OCI-LY1 (cell line): ENCODE data around the gene ACTN4.

Experiments used
- H2AFZ ChIP-seq: fragments of 200-600 bp; sonication (generic), shearing (Covaris generic); 2 replicates; pipeline ENCODE4 v1.6.0; 2014; ENCODE audit warnings: antibody characterized with exemption, mild to moderate bottlenecking, low read length
- H3F3A ChIP-seq: fragments of 200-600 bp; sonication (generic), shearing (Covaris generic); 2 replicates; pipeline ENCODE4 v1.6.0; 2014; ENCODE audit warnings: mild to moderate bottlenecking, antibody characterized with exemption, low read length, moderate library complexity; ENCODE audit not compliant: insufficient read depth
- H3K27ac ChIP-seq: fragments of 200-600 bp; sonication (generic); 2 replicates; pipeline ENCODE4 v1.5.1; 2014; ENCODE audit warnings: low read length, mixed run types, mild to moderate bottlenecking, low read depth; ENCODE audit not compliant: poor library complexity, severe bottlenecking
- H3K27me3 ChIP-seq: fragments of 200-600 bp; sonication (generic); 2 replicates; pipeline ENCODE4 v1.6.0; 2014; ENCODE audit warnings: antibody characterized with exemption, mild to moderate bottlenecking, low read length, moderate library complexity; ENCODE audit not compliant: insufficient read depth
- H3K36me3 ChIP-seq: fragments of 200-600 bp; sonication (generic); 2 replicates; pipeline ENCODE4 v1.6.1; 2014; ENCODE audit warnings: mild to moderate bottlenecking, antibody characterized with exemption, low read length, moderate library complexity, mixed read lengths; ENCODE audit not compliant: insufficient read depth
- H3K4me1 ChIP-seq: fragments of 200-600 bp; sonication (generic); 2 replicates; pipeline ENCODE4 v1.5.1; 2014; ENCODE audit warnings: mild to moderate bottlenecking, low read length, moderate library complexity; ENCODE audit not compliant: insufficient read depth, severe bottlenecking
- H3K4me2 ChIP-seq: fragments of 200-600 bp; sonication (generic), shearing (Covaris generic); 2 replicates; pipeline ENCODE4 v1.6.1; 2014; ENCODE audit warnings: low read length
- H3K4me3 ChIP-seq: fragments of 200-600 bp; sonication (generic); 2 replicates; pipeline ENCODE4 v1.5.1; 2014; ENCODE audit warnings: low read length, low read depth, mild to moderate bottlenecking, mixed read lengths; ENCODE audit not compliant: poor library complexity, severe bottlenecking
- H3K79me2 ChIP-seq: fragments of 200-600 bp; shearing (Covaris generic); 2 replicates; pipeline ENCODE4 v1.6.1; 2016; ENCODE audit warnings: mixed run types, low read length, mixed read lengths; ENCODE audit not compliant: insufficient read depth
- H3K9ac ChIP-seq: fragments of 200-600 bp; sonication (generic), shearing (Covaris generic); 2 replicates; pipeline ENCODE4 v1.6.1; 2014; ENCODE audit warnings: mild to moderate bottlenecking, low read length, mixed read lengths
- H3K9me2 ChIP-seq: fragments of 200-600 bp; sonication (generic), shearing (Covaris generic); 2 replicates; pipeline ENCODE4 v1.6.1; 2014; ENCODE audit warnings: low read depth, mild to moderate bottlenecking, low read length, mixed read lengths
- H3K9me3 ChIP-seq: fragments of 200-600 bp; shearing (Covaris generic); 2 replicates; pipeline ENCODE4 v1.6.1; 2014; ENCODE audit warnings: low read length, mixed read lengths
- H4K20me1 ChIP-seq: fragments of 200-600 bp; sonication (generic), shearing (Covaris generic); 2 replicates; pipeline ENCODE4 v1.6.0; 2016; ENCODE audit warnings: mild to moderate bottlenecking, low read length; ENCODE audit not compliant: insufficient read depth
- CTCF ChIP-seq: fragments of 200-600 bp; sonication (generic), shearing (Covaris generic); IDR thresholded peaks from 2 replicates; pipeline ENCODE4 v1.5.1; 2017; ENCODE audit warnings: mild to moderate bottlenecking, antibody characterized with exemption, low read length, moderate library complexity, mixed read lengths
- EZH2 ChIP-seq: fragments of 200-600 bp; sonication (generic), shearing (Covaris generic); IDR thresholded peaks from 2 replicates; pipeline ENCODE4 v1.8.0; 2017; ENCODE audit warnings: borderline replicate concordance, mixed run types, mild to moderate bottlenecking, antibody characterized with exemption, low read length, moderate library complexity, mixed read lengths

Gene ACTN4

DNA sequence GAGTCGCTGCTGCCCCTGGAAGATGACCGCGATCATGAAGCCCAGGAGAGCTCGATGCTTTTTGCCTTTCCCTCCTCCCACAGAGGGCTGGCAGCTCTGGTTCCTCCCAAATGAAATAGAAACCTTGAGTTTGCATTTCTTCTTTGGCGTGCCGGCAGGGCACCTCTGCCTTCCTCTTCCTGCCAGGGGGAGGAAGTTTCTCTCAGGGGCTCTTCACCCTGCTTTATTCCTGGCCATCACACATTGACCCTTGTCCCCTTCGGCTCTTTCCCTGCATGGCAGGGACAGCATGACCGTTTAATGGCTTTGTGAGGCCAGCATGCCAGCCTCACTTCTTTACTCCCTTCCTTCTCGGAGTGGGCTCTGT is 47.9 kb downstream of the ACTN4 start:
- no peaks in the 10 kb centered on the region for H4K20me1 ChIP-seq
- peak overlapping the region; percentile 15 for H3K4me3 ChIP-seq
- no peak for TF ChIP-seq EZH2
- TF ChIP-seq CTCF = no peak
- no peaks in the 10 kb centered on the region for H3K79me2 ChIP-seq
- H3K36me3 ChIP-seq = peaks cover 6% of the 10 kb centered on the region; the same call in 1 of the 2 replicates
- H3K27ac ChIP-seq = peak overlapping the region; percentile 62
- no peaks in the 10 kb centered on the region for H3F3A ChIP-seq
- no peak overlapping the region for H2AFZ ChIP-seq
- peaks cover 38% of the 10 kb centered on the region for H3K4me1 ChIP-seq
- H3K27me3 ChIP-seq = no peaks in the 10 kb centered on the region
- peak overlapping the region; percentile 60 for H3K4me2 ChIP-seq
- no peaks in the 10 kb centered on the region for H3K9me3 ChIP-seq
- H3K9me2 ChIP-seq = no peaks in the 10 kb centered on the region
- H3K9ac ChIP-seq = peak overlapping the region; percentile 15; the same call in 1 of the 2 replicates

DNA sequence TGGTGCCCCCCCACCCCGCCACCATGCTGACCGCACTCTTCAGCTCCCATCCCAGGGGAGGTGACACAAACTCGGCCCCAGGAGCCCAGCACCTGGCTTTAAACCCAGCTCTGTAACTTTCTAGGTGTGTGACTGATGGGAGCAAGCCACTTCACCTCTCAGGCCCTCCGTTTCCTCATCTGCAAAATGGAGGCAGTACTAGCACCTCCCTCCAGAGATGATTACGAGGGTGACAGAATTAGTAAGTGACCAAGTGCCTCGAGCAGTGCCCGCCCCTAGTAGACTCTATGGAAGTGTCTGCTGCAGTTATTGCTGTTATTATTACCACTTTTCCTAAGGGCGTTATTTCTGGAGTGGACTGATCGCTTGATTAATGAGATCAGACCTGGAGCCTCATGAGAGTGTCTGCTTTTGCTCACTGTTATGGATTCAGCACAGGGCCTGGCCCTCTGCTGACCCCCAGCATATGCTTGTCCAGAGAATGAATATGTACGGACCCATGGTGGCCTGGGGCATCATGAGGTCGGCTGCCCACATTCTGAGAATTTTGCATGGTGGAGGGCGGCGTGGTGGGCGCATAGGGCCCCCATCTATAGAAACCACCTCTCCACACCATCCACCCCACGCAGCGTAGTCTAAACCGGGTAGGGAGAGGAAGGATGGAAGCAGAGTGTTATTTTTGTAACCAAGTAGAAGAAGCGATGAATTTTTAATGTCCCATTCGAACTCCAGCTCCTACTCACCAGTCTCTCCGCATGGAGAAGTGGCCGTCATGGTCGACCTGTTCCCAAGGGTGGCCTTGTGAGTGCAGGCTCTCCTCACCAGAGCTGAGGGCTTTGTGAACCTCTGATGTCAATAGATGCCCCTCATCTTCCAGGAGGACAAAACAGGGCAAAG is 48.6 kb downstream of the ACTN4 start:
- no peaks in the 10 kb centered on the region for H3K9me3 ChIP-seq
- no peaks in the 10 kb centered on the region for H3K27me3 ChIP-seq
- no peak overlapping the region for H3K9ac ChIP-seq
- no peak overlapping the region for H3K4me3 ChIP-seq
- H4K20me1 ChIP-seq = no peaks in the 10 kb centered on the region
- no peak for TF ChIP-seq CTCF
- no peak for TF ChIP-seq EZH2
- no peaks in the 10 kb centered on the region for H3F3A ChIP-seq
- H3K27ac ChIP-seq = peak overlapping the region; percentile 62
- H3K9me2 ChIP-seq = no peaks in the 10 kb centered on the region
- H3K4me1 ChIP-seq = peaks cover 38% of the 10 kb centered on the region
- H3K36me3 ChIP-seq = peaks cover 14% of the 10 kb centered on the region; the same call in 1 of the 2 replicates
- no peak overlapping the region for H3K4me2 ChIP-seq
- no peaks in the 10 kb centered on the region for H3K79me2 ChIP-seq
- H2AFZ ChIP-seq = no peak overlapping the region

DNA sequence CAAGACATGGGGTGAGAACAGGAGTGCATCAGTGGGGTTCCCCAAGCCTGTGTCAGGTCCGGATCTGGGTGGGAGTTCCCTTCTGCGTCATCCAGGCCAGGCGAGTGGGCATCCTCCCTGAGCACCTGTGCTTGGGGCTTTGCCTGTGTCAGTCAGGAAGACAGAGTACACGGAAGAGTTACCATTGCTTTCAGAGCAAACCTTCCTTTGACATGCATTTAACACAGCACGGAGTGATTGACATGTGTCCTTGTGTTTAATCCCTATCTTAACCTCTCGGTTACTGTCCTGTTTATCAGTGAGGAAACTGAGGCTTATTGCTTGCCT is 49.2 kb downstream of the ACTN4 start:
- peaks cover 38% of the 10 kb centered on the region for H3K4me1 ChIP-seq
- no peak overlapping the region for H3K27ac ChIP-seq

More for the DNA sequence above, 49.2 kb downstream of the ACTN4 start:
- Histone ChIP-seq H4K20me1 (no peaks in the 10 kb centered on the region), H3K27me3 (no peaks in the 10 kb centered on the region), H3K79me2 (no peaks in the 10 kb centered on the region), H3K4me3 (no peak overlapping the region), H3K9me2 (no peaks in the 10 kb centered on the region), H3F3A (no peaks in the 10 kb centered on the region), H2AFZ (no peak overlapping the region), H3K9ac (no peak overlapping the region), H3K9me3 (no peaks in the 10 kb centered on the region), H3K4me2 (no peak overlapping the region), H3K36me3 (peaks cover 20% of the 10 kb centered on the region; the same call in 1 of the 2 replicates)
- TF ChIP-seq CTCF (no peak), EZH2 (no peak)
